HG03135 (cell line): ENCODE measurements around the gene TBC1D4.

Experiments
- ATAC-seq: cut with Tn5 transposase; IDR thresholded peaks from one replicate; pipeline ENCODE4 v1.9.1; 2021; ENCODE audit warnings: mild to moderate bottlenecking, moderate library complexity; ENCODE audit not compliant: unreplicated experiment

The TBC1D4 gene

GRCh38 chr13:75482070-75482819, at the start of gene TBC1D4:
TBC1D4 (minus strand) TSS chr13:75482169; CDS start chr13:75481767, 402 bp downstream.
- ATAC-seq, result peak; percentile 79

- ATAC-seq, result peak; percentile 48
Measured at GRCh38 chr13:75530549-75530961, 48.6 kb upstream of the TBC1D4 start.

DNA sequence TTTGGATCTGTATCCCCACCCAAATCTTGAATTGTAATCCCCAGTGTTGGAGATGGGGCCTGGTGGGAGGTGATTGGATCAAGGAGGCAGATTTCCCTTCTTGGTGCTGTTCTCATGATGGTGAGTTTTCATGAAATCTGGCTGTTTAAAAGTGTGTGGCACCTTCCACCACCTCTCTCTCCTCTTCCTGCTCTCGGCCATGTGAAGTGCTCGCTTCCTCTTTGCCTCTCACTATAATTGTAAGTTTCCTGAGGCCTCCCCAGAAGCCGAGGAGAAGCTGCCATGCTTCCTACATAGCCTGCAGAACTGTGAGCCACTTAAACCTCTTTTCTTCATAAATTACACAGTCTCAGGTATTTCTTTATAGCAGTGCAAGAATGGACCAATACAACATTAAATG, 40.0 kb upstream of the TBC1D4 start:
- no peak for ATAC-seq

- ATAC-seq, result no peak
Measured at GRCh38 chr13:75518439-75519088, 36.6 kb upstream of the TBC1D4 start.

- no peak for ATAC-seq
Measured at GRCh38 chr13:75514080-75514995, 32.4 kb upstream of the TBC1D4 start.

GRCh38 chr13:75513271-75513670, 31.3 kb upstream of the TBC1D4 start:
- ATAC-seq, result no peak

GRCh38 chr13:75512253-75512652, 30.3 kb upstream of the TBC1D4 start:
- ATAC-seq, result peak; percentile 88

DNA sequence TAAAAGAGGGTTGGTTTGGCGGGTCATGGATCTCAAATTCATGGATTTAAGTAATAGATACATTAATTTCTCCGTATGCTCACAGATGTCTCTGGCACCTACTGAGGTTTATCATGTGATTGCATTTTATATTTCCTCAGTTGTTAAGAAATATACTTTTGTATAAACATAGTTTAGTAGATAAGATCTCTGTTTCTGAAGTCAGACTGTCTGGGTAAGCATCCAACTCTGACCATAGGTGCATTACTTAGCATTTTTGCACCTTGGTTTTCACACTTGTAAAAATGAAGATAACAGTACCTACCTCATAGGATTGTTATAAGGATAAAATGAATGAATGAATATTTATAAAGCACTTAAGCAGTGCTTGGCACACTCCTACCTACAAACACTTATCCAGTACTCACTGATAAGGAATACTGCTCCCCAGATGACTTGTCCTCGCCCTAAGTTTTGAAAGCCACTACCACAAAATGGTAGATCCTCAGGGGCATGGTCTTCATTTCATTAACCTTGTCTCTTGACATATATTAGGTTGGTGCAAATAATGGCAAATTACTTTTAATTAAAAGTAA, 29.2 kb upstream of the TBC1D4 start:
- no peak for ATAC-seq

- no peak for ATAC-seq
Measured at GRCh38 chr13:75508002-75508548, 26.1 kb upstream of the TBC1D4 start.

DNA sequence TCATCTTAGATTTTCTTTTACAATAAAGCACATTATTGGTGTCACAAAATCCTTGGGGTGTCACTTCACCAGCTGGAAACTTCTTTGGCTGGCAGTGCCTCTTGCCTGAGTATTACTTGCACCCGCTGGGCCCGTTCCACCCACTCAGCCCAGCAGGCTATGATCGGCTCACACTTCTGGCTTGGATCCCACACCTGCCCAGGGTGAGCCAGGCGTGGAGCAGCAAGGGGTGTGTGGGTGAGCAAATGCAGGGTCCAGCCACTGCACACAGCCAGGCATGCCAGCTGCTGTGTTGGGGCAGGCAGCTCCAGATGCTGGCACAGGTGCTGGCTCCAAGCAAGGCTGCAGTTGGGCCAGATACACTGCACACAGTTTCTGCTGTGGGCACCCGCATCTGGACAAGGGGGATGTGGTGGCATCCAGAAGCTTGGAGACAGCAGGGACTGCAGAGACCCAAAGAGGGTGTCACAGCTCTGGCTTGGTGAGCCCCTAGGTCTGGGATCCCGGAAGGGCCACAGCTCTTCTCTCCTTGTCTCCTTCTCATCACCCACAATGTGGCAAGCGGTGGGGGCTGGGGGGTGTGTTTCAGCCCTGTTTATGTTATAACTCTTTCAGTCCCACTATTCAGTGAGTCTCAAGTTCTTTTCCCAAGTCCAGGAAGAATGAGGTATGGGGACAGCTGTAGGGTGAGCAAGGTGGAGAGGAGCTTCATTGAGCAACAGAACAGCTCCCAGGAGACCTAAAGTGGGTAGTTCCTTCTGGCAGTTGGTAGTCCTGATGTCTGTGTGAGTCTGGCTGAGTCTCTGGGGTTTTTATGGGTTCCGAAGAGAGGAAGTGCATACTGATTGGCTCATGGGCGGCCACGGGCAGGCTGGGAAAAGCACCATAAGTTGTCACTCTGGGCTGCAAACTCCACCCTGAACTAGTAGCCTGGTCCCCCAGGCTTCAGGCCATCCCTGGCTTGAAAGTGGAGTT, 25.3 kb upstream of the TBC1D4 start:
- no peak for ATAC-seq

GRCh38 chr13:75506018-75506417, 24.0 kb upstream of the TBC1D4 start:
- no peak for ATAC-seq

DNA sequence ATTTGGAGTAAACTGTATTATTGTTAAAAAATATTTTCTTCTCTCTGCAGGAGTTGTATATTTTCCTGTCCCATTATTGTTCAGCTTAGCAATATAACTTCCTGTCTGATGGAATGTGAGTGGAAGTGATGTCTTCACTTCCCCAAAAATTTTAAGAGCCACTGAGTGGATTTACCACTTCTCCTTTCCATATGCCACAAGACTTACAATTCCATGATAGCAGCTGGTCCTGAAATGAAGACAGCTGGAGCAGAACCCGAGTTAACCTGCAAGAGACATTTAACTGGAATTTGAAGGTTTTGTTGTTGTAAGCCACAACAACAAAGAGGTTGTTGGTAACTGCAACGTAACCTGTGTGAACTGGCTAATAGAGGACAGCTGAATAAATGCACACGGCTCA, 23.4 kb upstream of the TBC1D4 start:
- no peak for ATAC-seq

GRCh38 chr13:75495938-75496337, 14.0 kb upstream of the TBC1D4 start:
- ATAC-seq, result no peak

- ATAC-seq, result no peak
Measured at GRCh38 chr13:75494491-75494890, 12.5 kb upstream of the TBC1D4 start.

GRCh38 chr13:75493156-75493555, 11.2 kb upstream of the TBC1D4 start:
- no peak for ATAC-seq

DNA sequence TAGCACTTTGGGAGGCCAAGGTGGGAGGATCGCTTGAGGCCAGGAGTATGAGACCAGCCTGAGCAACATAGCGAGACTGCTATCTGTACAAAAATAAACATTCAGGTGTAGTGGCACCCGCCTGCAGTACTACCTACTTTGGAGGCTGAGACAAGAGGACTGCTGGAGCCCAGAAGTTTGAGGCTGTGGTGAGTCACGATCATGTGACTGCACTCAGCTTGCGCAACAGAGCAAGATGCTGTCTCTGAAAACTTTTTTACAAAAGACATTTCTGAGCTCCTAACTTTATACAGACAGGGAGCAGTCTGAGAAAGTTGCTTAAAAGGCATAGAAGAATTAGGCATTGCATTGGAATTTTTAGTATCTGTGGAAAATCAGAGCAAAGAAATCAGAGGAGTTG, 10.4 kb upstream of the TBC1D4 start:
- no peak for ATAC-seq

DNA sequence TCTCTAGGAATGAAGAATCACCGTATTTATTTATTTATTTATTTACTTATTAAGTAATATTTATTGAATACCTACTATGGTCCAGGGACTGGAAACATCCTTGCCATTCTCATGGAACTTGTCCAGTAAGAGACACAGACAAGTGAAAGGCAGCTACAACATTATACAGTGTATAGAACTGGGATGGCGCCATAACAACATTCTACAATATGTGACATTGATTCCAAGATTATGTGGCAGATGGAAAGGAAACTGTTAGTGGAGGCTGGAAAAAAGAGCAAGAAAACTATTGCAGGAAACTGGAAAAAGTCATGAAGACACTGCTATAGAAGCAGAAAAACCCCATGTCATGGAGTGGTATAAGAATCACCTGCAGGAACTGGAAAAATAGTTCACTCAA, 9.4 kb upstream of the TBC1D4 start:
- ATAC-seq, result no peak

- peak; percentile 87 for ATAC-seq
Measured at GRCh38 chr13:75489502-75490263, 7.7 kb upstream of the TBC1D4 start.
